GM21529 (cell line): ENCODE data around the gene MMEL1.

Experiments used
- ATAC-seq: cut with Tn5 transposase; IDR thresholded peaks from one replicate; pipeline ENCODE4 v1.9.1; 2021; ENCODE audit not compliant: unreplicated experiment

MMEL1 gene

GRCh38 chr1:2593251-2593878, 39.5 kb downstream of the MMEL1 start:
- no peak for ATAC-seq

GRCh38 chr1:2592672-2593071, 40.1 kb downstream of the MMEL1 start:
- ATAC-seq = no peak

- no peak for ATAC-seq
Observed at GRCh38 chr1:2591581-2592261, 41.1 kb downstream of the MMEL1 start.

GRCh38 chr1:2591233-2591580, 41.6 kb downstream of the MMEL1 start:
- no peak for ATAC-seq

- no peak for ATAC-seq
Observed at GRCh38 chr1:2590233-2591141, 42.3 kb downstream of the MMEL1 start.

GRCh38 chr1:2589431-2590232, 43.2 kb downstream of the MMEL1 start:
- no peak for ATAC-seq

- ATAC-seq = no peak
Observed at GRCh38 chr1:2588661-2589430, 44.0 kb downstream of the MMEL1 start.

- no peak for ATAC-seq
Observed at GRCh38 chr1:2587860-2588571, 44.8 kb downstream of the MMEL1 start.

GRCh38 chr1:2587071-2587859, 45.6 kb downstream of the MMEL1 start:
- peak; percentile 3 for ATAC-seq

- peak; percentile 59 for ATAC-seq
Observed at GRCh38 chr1:2586154-2587070, 46.4 kb downstream of the MMEL1 start, which contains the start of gene PRXL2B. TSS of gene PRXL2B (plus strand) at chr1:2586777. CDS start at chr1:2586886, 109 bp downstream.

GRCh38 chr1:2585318-2586092, 47.3 kb downstream of the MMEL1 start:
- peak; percentile 43 for ATAC-seq

GRCh38 chr1:2584686-2585317, 48.0 kb downstream of the MMEL1 start:
- no peak for ATAC-seq

GRCh38 chr1:2583871-2584351, 48.9 kb downstream of the MMEL1 start:
- ATAC-seq = no peak

GRCh38 chr1:2583331-2583791, 49.5 kb downstream of the MMEL1 start:
- ATAC-seq = no peak

GRCh38 chr1:2582391-2582790, 50.4 kb downstream of the MMEL1 start:
- no peak for ATAC-seq

- no peak for ATAC-seq
Observed at GRCh38 chr1:2580691-2581090, 52.1 kb downstream of the MMEL1 start.
